ENCODE data around the gene SELENOK.
A peak's percentile ranks its signal among the peaks of the same experiment; 100 is the strongest.

Gene SELENOK

GRCh38 chr3:53859178-53859577 lies 32.5 kb downstream of the SELENOK start:
- peaks cover 67% of the 10 kb centered on the region for H3K36me3 Mint-ChIP-seq
- H3K27ac Mint-ChIP-seq: no peak overlapping the region
- H3K4me1 Mint-ChIP-seq: peaks cover 52% of the 10 kb centered on the region
- H3K9me3 Mint-ChIP-seq: no peaks in the 10 kb centered on the region
- H3K4me3 Mint-ChIP-seq: no peak overlapping the region
- ATAC-seq: no peak
- no peaks in the 10 kb centered on the region for H3K27me3 Mint-ChIP-seq

- peak overlapping the region; percentile 44 for H3K27ac Mint-ChIP-seq
- peaks cover 65% of the 10 kb centered on the region for H3K36me3 Mint-ChIP-seq
- ATAC-seq: peak; percentile 44
- H3K27me3 Mint-ChIP-seq: no peaks in the 10 kb centered on the region
- H3K4me3 Mint-ChIP-seq: no peak overlapping the region
- H3K4me1 Mint-ChIP-seq: peaks cover 47% of the 10 kb centered on the region
- H3K9me3 Mint-ChIP-seq: no peaks in the 10 kb centered on the region
These were observed 33.4 kb downstream of the SELENOK start for GRCh38 chr3:53858096-53858741.

GRCh38 chr3:53856964-53857363 lies 34.7 kb downstream of the SELENOK start:
- Mint-ChIP-seq H3K9me3 (no peaks in the 10 kb centered on the region), H3K4me1 (peaks cover 35% of the 10 kb centered on the region), H3K36me3 (peaks cover 54% of the 10 kb centered on the region), H3K27ac (peak overlapping the region; percentile 44), H3K4me3 (no peak overlapping the region), H3K27me3 (no peaks in the 10 kb centered on the region)
- peak; percentile 73 for ATAC-seq

GRCh38 chr3:53850895-53851294 lies 40.8 kb downstream of the SELENOK start:
- H3K36me3 Mint-ChIP-seq: peaks cover 39% of the 10 kb centered on the region
- peaks cover 9% of the 10 kb centered on the region for H3K4me1 Mint-ChIP-seq
- peaks cover 10% of the 10 kb centered on the region for H3K27me3 Mint-ChIP-seq
- no peak overlapping the region for H3K4me3 Mint-ChIP-seq
- no peaks in the 10 kb centered on the region for H3K9me3 Mint-ChIP-seq
- H3K27ac Mint-ChIP-seq: no peak overlapping the region
- no peak for ATAC-seq

GRCh38 chr3:53849916-53850315 lies 41.7 kb downstream of the SELENOK start:
- ATAC-seq: no peak
- H3K27me3 Mint-ChIP-seq: peaks cover 10% of the 10 kb centered on the region
- peaks cover 35% of the 10 kb centered on the region for H3K36me3 Mint-ChIP-seq
- peaks cover 13% of the 10 kb centered on the region for H3K4me1 Mint-ChIP-seq
- H3K4me3 Mint-ChIP-seq: no peak overlapping the region
- no peak overlapping the region for H3K27ac Mint-ChIP-seq
- no peaks in the 10 kb centered on the region for H3K9me3 Mint-ChIP-seq

DNA sequence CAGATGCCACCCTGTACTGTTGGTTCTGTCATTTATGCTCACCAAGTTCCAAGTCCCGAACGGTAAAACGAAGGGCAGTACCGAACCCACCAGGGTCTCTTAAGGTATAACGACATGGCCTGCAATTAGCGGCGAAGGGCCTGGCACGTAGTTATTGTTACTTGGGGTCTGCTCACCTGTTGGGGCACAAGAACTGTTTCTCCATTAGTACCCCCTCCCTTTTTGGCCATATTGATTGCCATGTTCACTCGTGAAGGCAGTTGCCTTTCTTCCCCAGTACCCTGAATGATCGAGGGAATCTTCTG lies 44.9 kb downstream of the SELENOK start:
- ATAC-seq: no peak
- peaks cover 41% of the 10 kb centered on the region for H3K4me1 Mint-ChIP-seq
- H3K4me3 Mint-ChIP-seq: peak overlapping the region; percentile 79
- H3K9me3 Mint-ChIP-seq: no peaks in the 10 kb centered on the region
- H3K36me3 Mint-ChIP-seq: peaks cover 25% of the 10 kb centered on the region
- peaks cover 10% of the 10 kb centered on the region for H3K27me3 Mint-ChIP-seq
- H3K27ac Mint-ChIP-seq: peak overlapping the region; percentile 32

GRCh38 chr3:53846134-53846850 lies 45.4 kb downstream of the SELENOK start, which contains the start of the genes CHDH and IL17RB:
TSS of gene CHDH (minus strand) at chr3:53846419. CDS start at chr3:53824008, 22,411 bp downstream.
TSS of gene IL17RB (plus strand) at chr3:53846568. CDS start at chr3:53846589, 21 bp downstream.
- Mint-ChIP-seq H3K27ac (peak within 1 kb of the TSS; percentile 80), H3K27me3 (peaks cover 10% of the 10 kb centered on the region), H3K4me1 (peaks cover 41% of the 10 kb centered on the region), H3K36me3 (peaks cover 22% of the 10 kb centered on the region), H3K4me3 (peak within 1 kb of the TSS; percentile 79), H3K9me3 (no peaks in the 10 kb centered on the region)
- ATAC-seq: peak; percentile 61

DNA sequence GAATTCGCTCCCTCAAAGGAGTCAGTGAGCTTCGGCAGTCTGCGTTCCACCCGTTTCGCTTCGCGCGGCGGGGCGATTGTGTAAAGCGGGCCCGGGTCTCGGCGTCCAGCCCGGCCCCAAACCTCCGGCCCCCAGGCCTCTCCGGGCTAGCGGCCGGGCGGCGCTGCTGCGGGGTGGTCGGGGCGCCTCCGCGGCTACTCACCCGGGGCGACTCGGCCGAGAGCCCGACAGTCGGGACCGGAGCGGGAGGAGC lies 45.9 kb downstream of the SELENOK start:
- H3K27ac Mint-ChIP-seq: peak overlapping the region; percentile 80
- peaks cover 17% of the 10 kb centered on the region for H3K36me3 Mint-ChIP-seq
- peaks cover 10% of the 10 kb centered on the region for H3K27me3 Mint-ChIP-seq
- H3K4me1 Mint-ChIP-seq: peaks cover 41% of the 10 kb centered on the region
- H3K9me3 Mint-ChIP-seq: no peaks in the 10 kb centered on the region
- peak overlapping the region; percentile 66 for H3K4me3 Mint-ChIP-seq
- ATAC-seq: no peak

DNA sequence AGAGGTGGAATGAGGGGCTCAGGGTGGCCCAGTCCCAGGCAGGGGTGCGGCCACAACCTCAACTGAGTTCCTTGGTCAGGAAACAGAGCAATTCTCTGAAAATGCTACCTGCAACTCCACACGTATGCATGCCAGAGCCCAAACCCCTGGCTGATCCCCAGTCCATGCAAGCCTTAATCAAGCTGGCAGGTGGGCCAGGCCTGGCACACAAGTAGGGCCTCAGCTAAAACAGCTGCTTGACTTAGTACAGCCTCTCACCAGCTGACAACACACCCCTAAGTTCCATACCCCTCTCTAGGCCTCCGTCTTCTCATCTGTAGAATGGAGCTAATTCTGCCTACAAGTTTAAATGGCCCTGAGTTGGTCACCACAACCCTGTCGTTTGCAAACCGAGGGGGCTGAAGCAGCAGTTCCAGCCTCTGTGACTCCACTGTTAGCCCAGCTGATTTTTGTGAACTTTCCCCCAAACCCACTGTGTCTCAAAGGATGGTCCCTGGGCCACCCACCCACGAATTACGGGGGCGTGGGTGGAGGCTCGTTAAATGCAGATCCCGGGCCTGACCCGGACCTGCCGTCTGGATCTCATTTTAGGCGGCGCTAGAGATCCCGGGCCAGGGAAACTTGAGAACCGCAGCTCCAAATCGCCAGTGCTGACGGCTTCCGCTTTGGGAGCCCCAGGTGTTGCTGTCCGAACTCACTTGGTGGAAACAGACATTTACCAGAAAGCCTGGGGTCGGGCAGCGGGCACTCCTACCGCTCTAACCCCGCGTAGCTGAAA lies 46.4 kb downstream of the SELENOK start:
- peaks cover 41% of the 10 kb centered on the region for H3K4me1 Mint-ChIP-seq
- peak overlapping the region; percentile 80 for H3K27ac Mint-ChIP-seq
- H3K27me3 Mint-ChIP-seq: peaks cover 10% of the 10 kb centered on the region

DNA sequence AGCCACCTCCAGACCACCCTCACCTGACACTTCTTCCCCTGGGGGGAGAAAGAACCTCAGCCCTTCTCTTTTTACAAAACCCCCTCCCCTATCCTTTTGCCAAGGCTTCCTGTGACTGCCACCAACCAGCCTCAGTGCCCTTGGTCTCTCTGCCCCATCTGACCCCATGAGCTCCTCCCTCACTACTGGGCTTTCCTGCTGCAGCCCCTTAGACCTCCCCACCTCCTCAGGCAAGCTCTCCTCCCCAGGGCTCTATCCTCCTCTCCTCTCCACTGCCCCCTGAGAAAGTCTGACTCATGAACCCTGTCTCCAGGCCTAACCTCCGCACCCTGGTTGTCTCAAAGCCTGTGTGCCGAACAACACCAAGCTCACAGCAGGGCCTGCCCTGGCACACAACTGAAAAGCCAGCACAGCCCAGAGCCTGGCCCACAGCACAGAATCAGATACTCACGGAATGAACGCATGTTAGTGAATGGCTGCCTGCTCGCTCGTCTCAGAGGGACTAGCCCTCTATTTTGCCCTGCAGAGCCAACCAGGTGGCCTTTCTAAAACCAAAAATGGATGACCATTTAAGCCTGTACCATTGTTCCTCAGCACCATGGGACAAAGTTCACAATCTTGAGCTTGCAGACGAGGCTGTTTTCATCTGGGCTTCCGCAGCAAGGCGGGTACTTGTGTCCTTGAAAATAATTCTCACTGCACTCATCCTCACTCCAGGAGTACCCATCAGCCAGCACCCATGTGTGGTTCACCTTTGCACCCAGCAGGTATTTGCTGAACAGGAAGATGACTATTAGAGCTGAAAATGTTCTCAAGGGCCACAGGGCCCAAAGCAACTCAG lies 47.2 kb downstream of the SELENOK start:
- peak; percentile 19 for ATAC-seq
- peaks cover 23% of the 10 kb centered on the region for H3K36me3 Mint-ChIP-seq
- peak overlapping the region; percentile 66 for H3K4me3 Mint-ChIP-seq
- no peaks in the 10 kb centered on the region for H3K9me3 Mint-ChIP-seq
- H3K27ac Mint-ChIP-seq: peak overlapping the region; percentile 80
- peaks cover 41% of the 10 kb centered on the region for H3K4me1 Mint-ChIP-seq
- H3K27me3 Mint-ChIP-seq: peaks cover 10% of the 10 kb centered on the region

More for the DNA sequence above, 46.4 kb downstream of the SELENOK start:
- Mint-ChIP-seq H3K9me3 (no peaks in the 10 kb centered on the region), H3K4me3 (peak overlapping the region; percentile 66), H3K36me3 (peaks cover 20% of the 10 kb centered on the region)
- no peak for ATAC-seq

GRCh38 chr3:53843195-53844177 lies 48.2 kb downstream of the SELENOK start:
- H3K27me3 Mint-ChIP-seq: peaks cover 3% of the 10 kb centered on the region

DNA sequence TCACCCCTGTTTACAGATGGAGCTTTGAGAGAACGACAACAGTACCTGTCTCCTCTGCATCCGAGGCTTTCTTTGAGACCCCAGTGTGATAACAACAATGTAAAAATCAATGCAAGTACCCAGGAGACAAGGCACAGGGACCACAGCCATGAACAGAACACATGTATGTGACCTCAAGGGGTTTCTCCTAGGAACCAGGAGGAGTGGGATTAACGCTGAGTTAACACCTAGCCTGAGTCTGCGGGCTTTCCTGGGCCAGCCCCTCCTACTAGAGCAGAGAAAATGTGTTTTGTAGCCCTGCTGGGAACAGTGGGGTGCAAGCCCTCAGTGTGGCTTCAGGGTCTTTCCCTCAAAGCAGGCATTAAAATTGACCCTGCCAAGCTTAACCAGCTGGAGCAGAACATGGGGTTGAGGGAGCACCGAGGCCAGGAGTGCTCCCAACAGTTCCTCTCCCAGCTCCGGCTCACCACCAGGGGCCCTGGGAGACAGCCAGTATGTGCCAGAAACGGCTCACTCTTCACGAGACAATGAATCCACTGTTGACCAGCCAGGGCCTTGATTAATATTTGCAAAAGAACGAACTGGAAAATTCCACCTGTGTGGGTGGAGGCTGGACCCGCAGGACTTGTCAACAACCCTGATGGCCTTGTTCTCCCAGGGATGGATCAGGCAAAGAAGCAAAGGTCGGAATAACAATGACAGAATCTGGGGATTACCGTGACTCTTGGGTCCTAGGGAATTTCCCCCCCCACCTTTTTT lies 49.0 kb downstream of the SELENOK start:
- Mint-ChIP-seq H3K4me1 (peaks cover 35% of the 10 kb centered on the region), H3K9me3 (no peaks in the 10 kb centered on the region), H3K27ac (peak overlapping the region; percentile 80), H3K4me3 (peak overlapping the region; percentile 33), H3K27me3 (peaks cover 9% of the 10 kb centered on the region), H3K36me3 (peaks cover 29% of the 10 kb centered on the region)
- ATAC-seq: no peak

More at GRCh38 chr3:53843195-53844177, 48.2 kb downstream of the SELENOK start:
- Mint-ChIP-seq H3K4me3 (peak overlapping the region; percentile 66), H3K4me1 (peaks cover 36% of the 10 kb centered on the region), H3K27ac (peak overlapping the region; percentile 80), H3K36me3 (peaks cover 26% of the 10 kb centered on the region), H3K9me3 (no peaks in the 10 kb centered on the region)
- ATAC-seq: peak; percentile 80

DNA sequence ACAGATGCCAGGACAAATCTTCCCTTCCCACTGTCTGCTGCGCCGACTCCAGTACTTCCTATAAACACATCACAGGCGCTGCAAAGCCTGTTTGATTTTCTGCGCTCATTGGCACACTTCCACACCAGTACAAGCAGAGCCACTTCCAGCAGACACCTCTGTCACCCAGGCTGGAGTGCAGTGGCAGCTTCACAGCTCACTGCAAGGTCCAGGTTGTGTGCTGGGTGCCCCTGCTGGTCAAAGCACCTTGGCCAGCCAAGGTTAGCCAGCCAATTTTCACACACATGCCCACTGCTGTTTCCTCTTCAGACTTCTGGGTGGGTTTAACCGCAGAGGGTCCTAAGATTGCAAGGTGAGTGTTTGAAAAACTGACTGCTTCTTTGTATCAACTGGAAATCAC lies 50.4 kb downstream of the SELENOK start:
- H3K36me3 Mint-ChIP-seq: peaks cover 33% of the 10 kb centered on the region
- peaks cover 35% of the 10 kb centered on the region for H3K4me1 Mint-ChIP-seq
- H3K27me3 Mint-ChIP-seq: peaks cover 9% of the 10 kb centered on the region
- no peak overlapping the region for H3K27ac Mint-ChIP-seq
- H3K9me3 Mint-ChIP-seq: no peaks in the 10 kb centered on the region
- no peak overlapping the region for H3K4me3 Mint-ChIP-seq
- ATAC-seq: no peak
